ENCODE measurements around the gene C4orf54. TPM values are rescaled to one million over a fixed set of nuclear protein-coding genes. Genes with fewer than 3 reads are reported as not detected.

Gene C4orf54
- total and polyA plus RNA-seq, 8 donors: under 0.01 to 0.03 (median under 0.01) TPM; not detected in 5

- Histone ChIP-seq H3K4me1 (no peaks in the 10 kb centered on the region), H3K27ac (no peak overlapping the region), H3K36me3 (no peaks in the 10 kb centered on the region), H3K27me3 (no peaks in the 10 kb centered on the region), H3K4me3 (no peak overlapping the region), H3K9me3 (no peaks in the 10 kb centered on the region)
- intact Hi-C loops (cut with DNase I): no loop called here
- TF ChIP-seq CTCF (IDR thresholded peaks at IDR 0.05): no peak
- DNase-seq (no peak), FAIRE-seq (no peak), ATAC-seq (no peak)
These were observed 32.8 kb upstream of the C4orf54 start for GRCh38 chr4:99690472-99690871.

GRCh38 chr4:99687120-99687519, 29.5 kb upstream of the C4orf54 start:
- H3K9me3 ChIP-seq: no peaks in the 10 kb centered on the region
- intact Hi-C loops (cut with DNase I): no loop called here
- H3K36me3 ChIP-seq: no peaks in the 10 kb centered on the region
- WGBS, 2 donors: 36 to 37% methylated on average over 1 of the region's 1 CpG
- DNase-seq (no peak), ATAC-seq (no peak), FAIRE-seq (no peak)
- no peaks in the 10 kb centered on the region for H3K4me1 ChIP-seq
- no peak overlapping the region for H3K27ac ChIP-seq
- H3K27me3 ChIP-seq: no peaks in the 10 kb centered on the region
- TF ChIP-seq CTCF (IDR thresholded peaks at IDR 0.05): no peak
- H3K4me3 ChIP-seq: no peak overlapping the region

GRCh38 chr4:99685234-99685633, 27.6 kb upstream of the C4orf54 start:
- no peaks in the 10 kb centered on the region for H3K9me3 ChIP-seq
- H3K36me3 ChIP-seq: no peaks in the 10 kb centered on the region
- intact Hi-C loops (cut with DNase I): no loop called here
- H3K4me1 ChIP-seq: no peaks in the 10 kb centered on the region
- H3K27me3 ChIP-seq: no peaks in the 10 kb centered on the region
- 83 to 92% methylated on average over 2 of the region's 2 CpGs for WGBS, 2 donors
- ATAC-seq (no peak), DNase-seq (no peak), FAIRE-seq (no peak)
- no peak for TF ChIP-seq CTCF (IDR thresholded peaks at IDR 0.05)
- no peak overlapping the region for H3K27ac ChIP-seq
- no peak overlapping the region for H3K4me3 ChIP-seq

GRCh38 chr4:99683895-99684294, 26.3 kb upstream of the C4orf54 start:
- no peak for TF ChIP-seq CTCF (IDR thresholded peaks at IDR 0.05)
- FAIRE-seq (no peak), DNase-seq (no peak), ATAC-seq (no peak)
- Histone ChIP-seq H3K4me3 (no peak overlapping the region), H3K36me3 (no peaks in the 10 kb centered on the region), H3K4me1 (peaks cover 0 to 7% (median 5%) of the 10 kb centered on the region in 3 donors), H3K27me3 (no peaks in the 10 kb centered on the region), H3K9me3 (no peaks in the 10 kb centered on the region), H3K27ac (no peak overlapping the region)
- WGBS, 2 donors: 56 to 78% methylated on average over 4 of the region's 4 CpGs
- intact Hi-C loops (cut with DNase I): no loop called here

- H3K27ac ChIP-seq: no peak overlapping the region
- no peak for DNase-seq
- H3K4me3 ChIP-seq: no peak overlapping the region
- H3K9me3 ChIP-seq: no peaks in the 10 kb centered on the region
- H3K4me1 ChIP-seq: peaks cover 0 to 10% (median 5%) of the 10 kb centered on the region in 3 donors
- WGBS, 2 donors: 90 to 94% methylated on average over 1 of the region's 1 CpG
- no peaks in the 10 kb centered on the region for H3K27me3 ChIP-seq
- FAIRE-seq: no peak
- TF ChIP-seq CTCF (IDR thresholded peaks at IDR 0.05): no peak
- no peak for ATAC-seq
- no peaks in the 10 kb centered on the region for H3K36me3 ChIP-seq
- intact Hi-C loops (cut with DNase I): no loop called here
These were observed 22.3 kb upstream of the C4orf54 start for GRCh38 chr4:99679976-99680375.
